Measurements from ENCODE around the gene MTUS2.

- TF ChIP-seq CTCF (IDR thresholded peaks at IDR 0.05; ENCODE audit: low read depth, low read length) (no peak), POLR2A (IDR thresholded peaks at IDR 0.05; ENCODE audit: extremely low read depth, insufficient read length) (no peak), MAX (IDR thresholded peaks at IDR 0.05; ENCODE audit: low read depth, low read length) (no peak), MYC (IDR thresholded peaks at IDR 0.05; ENCODE audit: low read depth, low read length) (no peak)
Measured at GRCh38 chr13:29510651-29511084, 690.5 kb downstream of the MTUS2 start.
